Measurements from ENCODE around the gene CACNA1A.

Gene CACNA1A

GRCh38 chr19:13298565-13299481, 207.5 kb downstream of the CACNA1A start:
- no peak overlapping the region for H3K4me2 ChIP-seq (ENCODE audit: low read depth, low read length)
- TF ChIP-seq EZH2phosphoT487 (IDR thresholded peaks at IDR 0.05; ENCODE audit: low read length) (no peak), EZH2 (optimal IDR thresholded peaks at IDR 0.05; ENCODE audit: low read depth, low read length) (no peak), CTCF (IDR thresholded peaks at IDR 0.05; ENCODE audit: low read length) (no peak)
- no peaks in the 10 kb centered on the region for H3K9me3 ChIP-seq (replicated peaks; ENCODE audit: insufficient read depth, low read length)
- no peaks in the 10 kb centered on the region for H3K79me2 ChIP-seq (ENCODE audit: low read length)
- H2AFZ ChIP-seq (ENCODE audit: low read length), result no peak overlapping the region
- no peaks in the 10 kb centered on the region for H3K9me2 ChIP-seq (replicated peaks; ENCODE audit: insufficient read depth, low read length)
- no peak overlapping the region for H3K4me3 ChIP-seq (ENCODE audit: low read length)
- no peaks in the 10 kb centered on the region for H4K20me1 ChIP-seq (ENCODE audit: insufficient read depth, low read length)
- no peaks in the 10 kb centered on the region for H3K36me3 ChIP-seq (replicated peaks; ENCODE audit: insufficient read depth, low read length)
- H3K27ac ChIP-seq (ENCODE audit: low read length), result no peak overlapping the region
- no peaks in the 10 kb centered on the region for H3F3A ChIP-seq (ENCODE audit: insufficient read depth, low read length)
- H3K9ac ChIP-seq (ENCODE audit: low read length), result no peak overlapping the region
- DNase-seq, result no peak
- no peaks in the 10 kb centered on the region for H3K4me1 ChIP-seq (ENCODE audit: low read length)
- peaks cover 80% of the 10 kb centered on the region for H3K27me3 ChIP-seq (replicated peaks; ENCODE audit: insufficient read depth, low read length)

DNA sequence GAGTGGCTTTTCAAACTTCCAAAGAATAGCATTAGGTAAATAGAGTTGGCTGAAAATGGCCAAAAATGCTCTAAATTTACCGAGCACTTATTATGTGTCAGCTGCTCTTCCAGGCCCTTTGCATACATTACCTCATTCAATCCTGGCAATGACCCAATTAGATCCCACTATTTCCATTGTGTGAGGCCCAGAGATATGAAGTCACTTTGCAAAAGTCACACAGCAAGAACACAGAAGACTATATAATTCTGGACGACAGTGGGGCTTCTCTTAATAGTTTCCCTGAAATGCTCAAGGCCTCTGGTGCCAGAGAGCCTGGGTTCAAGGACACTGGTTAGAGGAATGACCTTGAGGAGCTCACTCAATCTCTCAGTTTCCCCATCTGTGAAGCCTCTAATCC, 209.3 kb downstream of the CACNA1A start:
- Histone ChIP-seq H3K9me3 (replicated peaks; ENCODE audit: insufficient read depth, low read length) (no peaks in the 10 kb centered on the region), H3F3A (ENCODE audit: insufficient read depth, low read length) (no peaks in the 10 kb centered on the region), H3K27me3 (replicated peaks; ENCODE audit: insufficient read depth, low read length) (peaks cover 81% of the 10 kb centered on the region), H3K27ac (ENCODE audit: low read length) (no peak overlapping the region), H3K4me3 (ENCODE audit: low read length) (no peak overlapping the region), H3K9ac (ENCODE audit: low read length) (no peak overlapping the region), H3K36me3 (replicated peaks; ENCODE audit: insufficient read depth, low read length) (no peaks in the 10 kb centered on the region), H4K20me1 (ENCODE audit: insufficient read depth, low read length) (no peaks in the 10 kb centered on the region), H3K79me2 (ENCODE audit: low read length) (no peaks in the 10 kb centered on the region), H3K9me2 (replicated peaks; ENCODE audit: insufficient read depth, low read length) (no peaks in the 10 kb centered on the region), H3K4me2 (ENCODE audit: low read depth, low read length) (no peak overlapping the region), H3K4me1 (ENCODE audit: low read length) (no peaks in the 10 kb centered on the region), H2AFZ (ENCODE audit: low read length) (no peak overlapping the region)
- no peak for DNase-seq
- no peak for TF ChIP-seq CTCF (IDR thresholded peaks at IDR 0.05; ENCODE audit: low read length)
- TF ChIP-seq EZH2phosphoT487 (IDR thresholded peaks at IDR 0.05; ENCODE audit: low read length), result no peak
- TF ChIP-seq EZH2 (optimal IDR thresholded peaks at IDR 0.05; ENCODE audit: low read depth, low read length), result no peak

DNA sequence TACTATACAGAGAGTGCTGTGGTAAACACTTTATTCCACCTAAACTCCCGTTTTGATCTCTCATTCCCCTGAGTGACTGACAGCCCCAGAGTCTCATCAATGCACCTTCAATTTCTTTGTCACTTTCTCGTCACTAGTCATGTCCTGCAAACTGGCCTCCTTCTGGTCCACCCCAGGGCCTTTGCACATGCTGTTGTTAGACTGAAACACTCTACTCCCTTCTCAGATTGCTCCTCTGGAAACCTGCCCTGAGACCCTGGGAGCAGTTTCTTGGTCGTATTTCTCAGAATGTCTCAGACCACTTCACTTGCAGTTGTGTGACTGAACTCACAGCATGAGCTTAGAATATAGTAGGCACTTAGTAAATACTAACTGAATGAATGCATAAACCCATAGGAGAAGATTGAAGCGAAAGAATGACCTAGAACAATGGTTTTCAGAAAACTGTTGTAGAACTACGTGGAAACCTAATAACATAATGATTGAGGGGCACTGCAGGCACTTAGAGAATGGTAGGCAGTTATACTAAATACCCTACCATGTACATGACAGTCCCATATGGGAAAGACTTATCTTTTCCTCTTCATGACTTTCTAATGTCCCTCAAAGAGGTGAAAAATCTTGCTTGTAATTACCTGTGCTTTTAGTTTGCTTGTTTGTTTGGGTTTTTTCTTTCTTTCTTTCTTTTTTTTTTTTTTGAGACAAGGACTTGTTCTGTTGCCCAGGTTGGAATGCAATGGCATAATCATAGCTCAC, 211.3 kb downstream of the CACNA1A start:
- no peak overlapping the region for H3K4me3 ChIP-seq (ENCODE audit: low read length)
- no peaks in the 10 kb centered on the region for H3K9me3 ChIP-seq (replicated peaks; ENCODE audit: insufficient read depth, low read length)
- no peak overlapping the region for H3K27ac ChIP-seq (ENCODE audit: low read length)
- no peak for TF ChIP-seq EZH2 (optimal IDR thresholded peaks at IDR 0.05; ENCODE audit: low read depth, low read length)
- no peak for TF ChIP-seq CTCF (IDR thresholded peaks at IDR 0.05; ENCODE audit: low read length)
- no peak for TF ChIP-seq EZH2phosphoT487 (IDR thresholded peaks at IDR 0.05; ENCODE audit: low read length)
- peaks cover 77% of the 10 kb centered on the region for H3K27me3 ChIP-seq (replicated peaks; ENCODE audit: insufficient read depth, low read length)
- H3K9me2 ChIP-seq (replicated peaks; ENCODE audit: insufficient read depth, low read length), result no peaks in the 10 kb centered on the region
- no peak for DNase-seq
- H3K36me3 ChIP-seq (replicated peaks; ENCODE audit: insufficient read depth, low read length), result no peaks in the 10 kb centered on the region
- H4K20me1 ChIP-seq (ENCODE audit: insufficient read depth, low read length), result no peaks in the 10 kb centered on the region
- no peak overlapping the region for H3K9ac ChIP-seq (ENCODE audit: low read length)
- no peaks in the 10 kb centered on the region for H3K4me1 ChIP-seq (ENCODE audit: low read length)
- no peaks in the 10 kb centered on the region for H3K79me2 ChIP-seq (ENCODE audit: low read length)
- H3F3A ChIP-seq (ENCODE audit: insufficient read depth, low read length), result no peaks in the 10 kb centered on the region
- no peak overlapping the region for H2AFZ ChIP-seq (ENCODE audit: low read length)
- no peak overlapping the region for H3K4me2 ChIP-seq (ENCODE audit: low read depth, low read length)

All from MM.1S (cell line).